ENCODE measurements around the gene ETS2.

DNA sequence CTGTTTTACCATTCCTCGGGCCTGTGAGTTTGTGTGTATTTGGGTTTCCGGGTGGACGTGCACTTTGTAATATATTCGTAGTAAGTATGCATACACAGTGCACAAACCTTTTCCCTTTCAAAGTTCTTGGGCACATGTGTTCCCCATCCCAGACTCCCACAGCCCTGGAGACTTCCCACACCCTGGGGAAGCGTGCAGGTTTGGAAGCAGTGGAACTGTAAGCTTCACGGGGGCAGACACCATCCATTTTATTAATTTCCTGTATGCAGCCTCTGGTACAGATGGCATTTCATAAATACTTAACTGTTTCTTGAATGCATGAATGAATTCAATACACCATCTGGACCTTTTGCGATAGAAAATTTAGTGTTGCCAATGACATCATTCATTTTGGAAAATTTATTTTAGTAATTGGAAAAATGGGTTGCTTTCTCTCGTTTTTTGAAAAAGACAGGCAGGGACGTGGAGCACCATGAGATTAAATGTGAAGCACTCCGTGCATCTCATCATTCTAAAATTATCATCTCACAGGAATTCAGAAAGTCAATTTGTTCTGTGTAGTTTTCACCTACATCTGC lies 10.8 kb downstream of the ETS2 start:
- no peak for TF ChIP-seq CBFB (IDR thresholded peaks at IDR 0.05; ENCODE audit: low read depth)
- TF ChIP-seq, protein P1, sequence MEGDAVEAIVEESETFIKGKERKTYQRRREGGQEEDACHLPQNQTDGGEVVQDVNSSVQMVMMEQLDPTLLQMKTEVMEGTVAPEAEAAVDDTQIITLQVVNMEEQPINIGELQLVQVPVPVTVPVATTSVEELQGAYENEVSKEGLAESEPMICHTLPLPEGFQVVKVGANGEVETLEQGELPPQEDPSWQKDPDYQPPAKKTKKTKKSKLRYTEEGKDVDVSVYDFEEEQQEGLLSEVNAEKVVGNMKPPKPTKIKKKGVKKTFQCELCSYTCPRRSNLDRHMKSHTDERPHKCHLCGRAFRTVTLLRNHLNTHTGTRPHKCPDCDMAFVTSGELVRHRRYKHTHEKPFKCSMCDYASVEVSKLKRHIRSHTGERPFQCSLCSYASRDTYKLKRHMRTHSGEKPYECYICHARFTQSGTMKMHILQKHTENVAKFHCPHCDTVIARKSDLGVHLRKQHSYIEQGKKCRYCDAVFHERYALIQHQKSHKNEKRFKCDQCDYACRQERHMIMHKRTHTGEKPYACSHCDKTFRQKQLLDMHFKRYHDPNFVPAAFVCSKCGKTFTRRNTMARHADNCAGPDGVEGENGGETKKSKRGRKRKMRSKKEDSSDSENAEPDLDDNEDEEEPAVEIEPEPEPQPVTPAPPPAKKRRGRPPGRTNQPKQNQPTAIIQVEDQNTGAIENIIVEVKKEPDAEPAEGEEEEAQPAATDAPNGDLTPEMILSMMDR (IDR thresholded peaks at IDR 0.05 in 2 of 3, conservative IDR thresholded peaks at IDR 0.05 in 1 of 3; ENCODE audit: control insufficient read depth in 2 of 3, extremely low read depth in 1 of 3, insufficient read depth in 1 of 3, low read depth in 3 of 3, low read length in 3 of 3), result no peak
- TF ChIP-seq SMAD1 (IDR thresholded peaks at IDR 0.05; ENCODE audit: low read depth, partially characterized antibody), result no peak
- no peak for TF ChIP-seq BHLHE40 (IDR thresholded peaks at IDR 0.05; ENCODE audit: borderline replicate concordance in 1 of 2, low read depth in 2 of 2, low read length in 1 of 2)
- no peak for TF ChIP-seq DPF2 (IDR thresholded peaks at IDR 0.05)
- TF ChIP-seq EP300 (IDR thresholded peaks at IDR 0.05; ENCODE audit: borderline replicate concordance in 1 of 2, control insufficient read depth in 1 of 2, low read depth in 2 of 2, low read length in 2 of 2), result no peak
- no peak for TF ChIP-seq POLR2A (IDR thresholded peaks at IDR 0.05; ENCODE audit: low read depth, low read length)
- TF ChIP-seq, protein P2, sequence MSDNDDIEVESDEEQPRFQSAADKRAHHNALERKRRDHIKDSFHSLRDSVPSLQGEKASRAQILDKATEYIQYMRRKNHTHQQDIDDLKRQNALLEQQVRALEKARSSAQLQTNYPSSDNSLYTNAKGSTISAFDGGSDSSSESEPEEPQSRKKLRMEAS (IDR thresholded peaks at IDR 0.05; ENCODE audit: low read depth, low read length), result no peak
- TF ChIP-seq RB1 (IDR thresholded peaks at IDR 0.05; ENCODE audit: borderline replicate concordance), result no peak
- no peak for TF ChIP-seq ZNF274 (IDR thresholded peaks at IDR 0.05; ENCODE audit: insufficient read depth, insufficient read length)
- TF ChIP-seq MTA3 (IDR thresholded peaks at IDR 0.05; ENCODE audit: borderline replicate concordance, low read length), result no peak
- no peak for TF ChIP-seq RAD21 (IDR thresholded peaks at IDR 0.05; ENCODE audit: insufficient read depth, low read depth, low read length)
